NCI-H526 (cell line): ENCODE results near the gene EDC3.
"Not testable (repeated sequence)": the region's sequence is repeated elsewhere in the genome, so short reads cannot be mapped to it uniquely, and the experiment has no call there.

Experiments used
- DNase-seq, 2 experiments: peaks; one replicate each; lab custom pipeline; 2025; lab: John Stamatoyannopoulos, UW

EDC3 gene

GRCh38 chr15:74695597-74696397 is at the start of gene EDC3:
Gene EDC3, minus strand, starts transcription at chr15:74696024. Its CDS starts 20,900 bp downstream, at chr15:74675124.
- DNase-seq, result peak; percentile 52 to 88

- no peak for DNase-seq
Observed at GRCh38 chr15:74742422-74742821, 46.6 kb upstream of the EDC3 start.

- not testable (repeated sequence) for DNase-seq
Observed at GRCh38 chr15:74738239-74738638, 42.4 kb upstream of the EDC3 start.

- DNase-seq, result no peak
Observed at GRCh38 chr15:74735305-74735704, 39.5 kb upstream of the EDC3 start.

GRCh38 chr15:74733269-74733668 is 37.4 kb upstream of the EDC3 start:
- no peak for DNase-seq

- DNase-seq, result no peak
Observed at GRCh38 chr15:74732846-74733245, 37.0 kb upstream of the EDC3 start.

- DNase-seq, result no peak
Observed at GRCh38 chr15:74730619-74731316, 34.9 kb upstream of the EDC3 start.

- DNase-seq, result not testable (repeated sequence)
Observed at GRCh38 chr15:74729372-74729771, 33.5 kb upstream of the EDC3 start.

- not testable (repeated sequence) for DNase-seq
Observed at GRCh38 chr15:74728699-74729098, 32.9 kb upstream of the EDC3 start.

GRCh38 chr15:74727727-74728126 is 31.9 kb upstream of the EDC3 start:
- no peak for DNase-seq

GRCh38 chr15:74726774-74727164 is 30.9 kb upstream of the EDC3 start:
- no peak for DNase-seq

GRCh38 chr15:74725845-74726773 is 30.3 kb upstream of the EDC3 start:
- DNase-seq, result peak in 1 of 2 experiments; percentile 42

- DNase-seq, result peak in 1 of 2 experiments; percentile 60
Observed at GRCh38 chr15:74725225-74725774, 29.5 kb upstream of the EDC3 start, which contains the start of gene CYP1A1. Gene CYP1A1, minus strand, starts transcription at chr15:74725528. Its CDS starts 2,431 bp downstream, at chr15:74723097.

GRCh38 chr15:74724570-74725224 is 28.9 kb upstream of the EDC3 start:
- no peak for DNase-seq

- DNase-seq, result peak; percentile 47 to 78
Observed at GRCh38 chr15:74723754-74724334, 28.0 kb upstream of the EDC3 start.

GRCh38 chr15:74723187-74723586 is 27.4 kb upstream of the EDC3 start:
- no peak for DNase-seq

- no peak for DNase-seq
Observed at GRCh38 chr15:74722591-74722990, 26.8 kb upstream of the EDC3 start.

- no peak for DNase-seq
Observed at GRCh38 chr15:74716651-74717050, 20.8 kb upstream of the EDC3 start.

GRCh38 chr15:74712311-74712710 is 16.5 kb upstream of the EDC3 start:
- no peak for DNase-seq

GRCh38 chr15:74710319-74711094 is 14.7 kb upstream of the EDC3 start:
- DNase-seq, result no peak
